ENCODE data around the gene YWHAH.

The YWHAH gene

DNA sequence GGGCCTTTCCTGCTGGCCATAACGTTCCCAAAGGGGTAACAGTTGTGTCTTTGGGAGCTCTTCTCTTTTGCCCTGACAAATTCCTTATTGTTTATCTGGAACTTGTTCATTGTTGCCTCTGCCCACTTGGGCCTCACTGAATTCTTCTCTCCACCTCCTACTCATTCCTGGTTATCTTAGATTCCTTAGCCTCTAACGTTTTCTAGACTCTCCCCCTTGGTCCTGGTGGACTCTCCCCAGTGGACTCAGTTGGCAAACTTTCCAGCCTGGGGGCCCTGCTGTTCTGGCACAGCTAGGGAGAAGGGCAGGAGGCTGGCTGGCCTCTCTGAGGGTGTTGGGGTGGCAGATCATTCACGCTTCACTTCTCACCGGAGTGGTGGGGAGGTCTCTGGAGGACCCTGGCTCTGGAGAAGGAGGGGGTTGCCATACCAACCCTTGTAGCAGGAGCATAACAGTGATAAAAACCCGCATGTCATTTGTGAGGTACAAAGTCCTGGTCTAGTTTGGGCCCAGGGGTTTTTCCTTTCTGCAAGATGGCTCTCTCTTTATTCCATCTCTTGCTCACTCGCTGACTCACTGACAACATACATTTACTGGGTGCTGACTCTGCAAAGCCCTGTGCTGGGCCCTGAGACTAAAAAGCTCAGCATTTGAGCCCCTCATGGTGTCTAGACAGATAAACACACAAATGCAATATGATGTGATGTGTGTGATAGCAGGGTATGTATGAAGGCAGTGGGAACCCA is 39.7 kb downstream of the YWHAH start:
- DNase-seq: no peak

- no peak for DNase-seq
Measured at GRCh38 chr22:31987218-31987617, 42.9 kb downstream of the YWHAH start.

GRCh38 chr22:31991102-31991839 is 46.9 kb downstream of the YWHAH start:
- DNase-seq: no peak

GRCh38 chr22:31995046-31995445 is 50.7 kb downstream of the YWHAH start:
- no peak for DNase-seq

- no peak for DNase-seq
Measured at GRCh38 chr22:31995807-31996206, 51.5 kb downstream of the YWHAH start.

- DNase-seq: no peak
Measured at GRCh38 chr22:31998784-31999385, 54.5 kb downstream of the YWHAH start.

DNA sequence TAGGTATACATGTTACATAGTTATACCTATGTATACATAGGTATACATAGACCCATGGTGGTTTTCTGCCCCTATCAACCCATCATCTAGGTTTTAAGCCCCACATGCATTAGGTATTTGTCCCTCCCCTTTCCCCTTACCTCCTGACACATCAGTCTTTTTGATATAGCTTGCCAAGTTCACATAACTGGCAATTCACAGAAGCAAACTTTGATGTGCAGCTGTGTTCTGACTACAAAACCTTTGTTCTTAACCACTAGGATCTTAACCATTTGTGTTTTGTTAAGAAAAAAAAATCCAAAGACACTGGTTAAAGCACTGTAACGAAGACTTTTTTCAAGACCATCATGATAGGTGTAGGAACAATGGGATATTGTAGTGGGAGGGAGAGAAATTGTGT is 55.8 kb downstream of the YWHAH start:
- no peak for DNase-seq

- DNase-seq: no peak
Measured at GRCh38 chr22:32005453-32005852, 61.1 kb downstream of the YWHAH start.

Measured in NCI-H345 (cell line).